GM12878 (cell line): ENCODE data around the gene CSTA. TPM values are rescaled to one million over a fixed set of nuclear protein-coding genes. Genes with fewer than 3 reads are reported as not detected.

Experiments
- ATAC-seq: fragments of 200-7000 bp; cut with Tn5 transposase; 3 replicates; pipeline ENCODE4 v1.9.1; 2020; ENCODE audit warnings: mild to moderate bottlenecking, moderate library complexity
- BruUV-seq: library from RNA; stranded (reverse); fragments of 400-500 nt; replicated peaks from 2 replicates; lab custom pipeline; 2021; lab: Mats Ljungman, UMichigan
- CTCF ChIA-PET: fragments of 300-600 bp; sonication (Branson Sonifier 250); formaldehyde crosslinking; extraction: SDS; loops from one replicate; lab custom pipeline; 2021; ENCODE audit warnings: inconsistent platforms; lab: Yijun Ruan, JAX
- POLR2A ChIA-PET: fragments of 350-600 bp; formaldehyde crosslinking; extraction: SDS; loops from one replicate; lab custom pipeline; 2021; ENCODE audit warnings: inconsistent platforms; lab: Charles Lee
- RAD21 ChIA-PET: fragments of 300-600 bp; sonication (Branson Sonifier 250); formaldehyde crosslinking; loops from one replicate; lab custom pipeline; 2023; ENCODE audit warnings: antibody characterized with exemption; ENCODE audit not compliant: unreplicated experiment; lab: Charles Lee
- SMC1A ChIA-PET: fragments of 300-600 bp; sonication (Branson Sonifier 250); formaldehyde crosslinking; loops from one replicate; lab custom pipeline; 2023; ENCODE audit not compliant: unreplicated experiment, uncharacterized antibody; lab: Charles Lee
- DNase-seq: peaks from one replicate; pipeline ENCODE4 v3.0.0-alpha.2; 2011; ENCODE audit warnings: low read depth, low spot score
- FAIRE-seq: peaks from 3 replicates; lab custom pipeline; 2011; peaks lifted over from hg19 to GRCh38; lab: Jason Lieb, UNC
- H2AFZ ChIP-seq: 2 replicates; pipeline ENCODE4 v1.6.0; 2011; ENCODE audit warnings: low read depth, low read length, control low read depth; ENCODE audit not compliant: control insufficient read depth
- H3K27ac ChIP-seq: 2 replicates; pipeline ENCODE4 v1.5.1; 2011; ENCODE audit warnings: control low read depth; ENCODE audit not compliant: control insufficient read depth, insufficient read depth
- H3K27me3 ChIP-seq, 2 experiments: replicated peaks in 1 of 2; 2 replicates each; pipeline versions ENCODE4 v1.6.0 to v1.6.1; 2011; ENCODE audit warnings: low read length in 1 of 2; ENCODE audit not compliant: control insufficient read depth in 2 of 2, insufficient read depth in 2 of 2
- H3K36me3 ChIP-seq, 2 experiments: 2 replicates each; pipeline ENCODE4 v1.5.1; 2011; ENCODE audit warnings: low read length in 1 of 2; ENCODE audit not compliant: control insufficient read depth in 2 of 2, insufficient read depth in 2 of 2
- H3K4me1 ChIP-seq: 2 replicates; pipeline ENCODE4 v1.6.1; 2011; ENCODE audit warnings: mild to moderate bottlenecking, low read length, moderate library complexity, mixed read lengths; ENCODE audit not compliant: control insufficient read depth, insufficient read depth
- H3K4me2 ChIP-seq: 2 replicates; pipeline ENCODE4 v1.6.0; 2011; ENCODE audit warnings: control low read depth; ENCODE audit not compliant: control insufficient read depth, insufficient read depth
- H3K4me3 ChIP-seq: fragments of 200-600 bp; sonication (generic); 2 replicates; pipeline ENCODE4 v1.5.1; 2016
- H3K79me2 ChIP-seq: 2 replicates; pipeline ENCODE4 v1.6.0; 2011; ENCODE audit warnings: low read length; ENCODE audit not compliant: control insufficient read depth, insufficient read depth
- H3K9ac ChIP-seq: 2 replicates; pipeline ENCODE4 v1.8.0; 2011; ENCODE audit warnings: low read length, control low read depth, mixed read lengths; ENCODE audit not compliant: control insufficient read depth, insufficient read depth
- H3K9me3 ChIP-seq: replicated peaks from 3 replicates; pipeline ENCODE4 v1.5.1; 2011; ENCODE audit warnings: mild to moderate bottlenecking, low read length; ENCODE audit not compliant: control insufficient read depth, insufficient read depth
- H4K20me1 ChIP-seq: 2 replicates; pipeline ENCODE4 v1.6.0; 2011; ENCODE audit not compliant: control insufficient read depth, insufficient read depth
- IKZF2 ChIP-seq, 2 experiments: fragments of 450-650 bp; IDR thresholded peaks; 2 replicates each; pipeline ENCODE4 v1.6.1; 2017; ENCODE audit warnings: mild to moderate bottlenecking in 2 of 2, moderate library complexity in 2 of 2
- KLF5 ChIP-seq: fragments of 450-650 bp; IDR thresholded peaks from 2 replicates; pipeline ENCODE4 v1.6.1; 2014; ENCODE audit warnings: mild to moderate bottlenecking; ENCODE audit not compliant: partially characterized antibody
- RELB ChIP-seq: fragments of 450-650 bp; IDR thresholded peaks from 2 replicates; pipeline ENCODE4 v1.6.1; 2017; ENCODE audit warnings: low read depth, mild to moderate bottlenecking, moderate library complexity
- SPI1 ChIP-seq: IDR thresholded peaks from 2 replicates; pipeline ENCODE4 v1.6.1; 2011; ENCODE audit warnings: low read depth, mild to moderate bottlenecking, low read length, moderate library complexity, borderline replicate concordance; ENCODE audit not compliant: insufficient read depth
- TARDBP ChIP-seq: IDR thresholded peaks from 2 replicates; pipeline ENCODE4 v1.6.1; 2016; ENCODE audit warnings: borderline replicate concordance
- WGBS: methylation state at CpG from one replicate; pipeline ENCODE4 v1.1.6; 2016; ENCODE audit warnings: low lambda C conversion rate; ENCODE audit not compliant: insufficient replicate concordance, insufficient coverage; ENCODE audit errors: missing lambda C conversion rate; 5-methylcytosine and 5-hydroxymethylcytosine counted together
- in situ Hi-C: fragments of 300-500 bp; cut with MboI; formaldehyde crosslinking; loops from 9 replicates; pipeline ENCODE4 v1.14.3; 2018; ENCODE audit warnings: mixed read lengths
- intact Hi-C: fragments of 100-400 bp; cut with micrococcal nuclease; formaldehyde crosslinking; loops from one replicate; pipeline ENCODE4 v1.14.2; 2022; ENCODE audit not compliant: unreplicated experiment
- polyA plus RNA-seq, 11 experiments: library from polyadenylated mRNA; depleted of rRNA in 4 of 11; unstranded in 6 of 11; stranded (reverse) in 5 of 11; fragments of >200 nt; fragmentation: Nextera tagmentation in 4 of 11; fragmentation: Illumina TruSeq in 1 of 11; extraction: Ambion mirVana in 4 of 11; extraction: Trizol in 1 of 11; gene quantifications; 1 replicate in 1 of 11; 2 replicates in 10 of 11; pipeline versions ENCODE4 v1.2.1 to v1.2.3, GENCODE V29; 2011 to 2016; ENCODE audit warnings: inconsistent platforms in 2 of 11, missing spikeins in 2 of 11, low read depth in 1 of 11
- total RNA-seq, 4 experiments: library from RNA; depleted of rRNA in 3 of 4; stranded (reverse); fragments of >200 nt in 3 of 4; fragmentation: Illumina TruSeq in 1 of 4; extraction: Trizol in 1 of 4; gene quantifications; 2 replicates each; pipeline versions ENCODE4 v1.2.1 to v1.2.3, GENCODE V29; 2013 to 2021

The CSTA gene
- total and polyA plus RNA-seq, 10 of the 15 experiments (the other 5 are each of a cell fraction or from before 2014, with no cell fraction given), result 1.8 to 6.7 (median 3.4) TPM

GRCh38 chr3:122307094-122307687, 17.9 kb upstream of the CSTA start:
- RAD21 ChIA-PET, result interaction anchor here (0.7 to 5.4 kb wide), 33 partner anchors 7 to 761 kb away, joined by 3 to 114 read pairs (median 11); partner anchors contain the start of genes FAM162A, MIX23, POLQ and WDR5B
- WGBS, result 28% methylated on average over 4 of the region's 4 CpGs
- H3K79me2 ChIP-seq, result no peaks in the 10 kb centered on the region
- H3K9ac ChIP-seq, result no peak overlapping the region
- H3K27me3 ChIP-seq, result no peaks in the 10 kb centered on the region
- SMC1A ChIA-PET, result interaction anchor here (0.6 to 10.0 kb wide), 45 partner anchors 7 to 763 kb away, joined by 3 to 204 read pairs (median 7); partner anchors contain the start of genes CSTA, FAM162A, MIX23 and WDR5B
- H3K9me3 ChIP-seq, result no peaks in the 10 kb centered on the region
- BruUV-seq, result no TSS peak
- H3K27ac ChIP-seq, result no peak overlapping the region
- H2AFZ ChIP-seq, result peak overlapping the region; percentile 36
- ATAC-seq (peak; percentile 31), FAIRE-seq (no peak), DNase-seq (no peak)
- in situ Hi-C loops (no loop called here), intact Hi-C loops (loop anchor here (2.0 to 5.0 kb wide), 2 partner anchors 16 to 75 kb away; partner anchors contain the start of genes FAM162A and MIX23)
- H4K20me1 ChIP-seq, result no peaks in the 10 kb centered on the region
- no peak overlapping the region for H3K4me3 ChIP-seq
- POLR2A ChIA-PET, result interaction anchor here (0.7 to 3.0 kb wide), 17 partner anchors 8 to 83 kb away, joined by 3 to 26 read pairs (median 4); partner anchors contain the start of genes FAM162A and MIX23
- 0 out of 2 replicates have a peak overlapping the region, but pooled peaks have one; percentile 4 for H3K4me2 ChIP-seq
- H3K4me1 ChIP-seq, result peaks cover 21% of the 10 kb centered on the region
- no peaks in the 10 kb centered on the region for H3K36me3 ChIP-seq
- CTCF ChIA-PET, result interaction anchor here (0.8 to 7.4 kb wide), 34 partner anchors 8 to 764 kb away, joined by 3 to 192 read pairs (median 10); partner anchors contain the start of genes CSTA, FAM162A, MIX23 and POLQ
- TF ChIP-seq KLF5, result no peak
- no peak for TF ChIP-seq TARDBP
- TF ChIP-seq SPI1, result peak; percentile 36; the same call in 1 of the 2 replicates
- TF ChIP-seq IKZF2 (IDR thresholded peaks at IDR 0.05), result peak; percentile 19 to 33; a peak in 2 of 4 replicates
- peak; percentile 64; the same call in 1 of the 2 replicates for TF ChIP-seq RELB
